Fibroblast of skin of abdomen (primary cell): Measurements from ENCODE around the gene HPSE2.
"Not testable (repeated sequence)": the region's sequence is repeated elsewhere in the genome, so short reads cannot be mapped to it uniquely, and the experiment has no call there.

Experiments used
- DNase-seq: peaks from one replicate; pipeline ENCODE4 v3.0.0-alpha.2; 2013

HPSE2 gene

GRCh38 chr10:98556061-98556460 lies 679.6 kb downstream of the HPSE2 start:
- no peak for DNase-seq

- no peak for DNase-seq
Measured at GRCh38 chr10:98555021-98555619, 680.5 kb downstream of the HPSE2 start.

GRCh38 chr10:98541561-98541960 lies 694.1 kb downstream of the HPSE2 start:
- not testable (repeated sequence) for DNase-seq

GRCh38 chr10:98539578-98539977 lies 696.1 kb downstream of the HPSE2 start:
- DNase-seq, result no peak

- no peak for DNase-seq
Measured at GRCh38 chr10:98538472-98538871, 697.2 kb downstream of the HPSE2 start.

GRCh38 chr10:98536551-98536950 lies 699.1 kb downstream of the HPSE2 start:
- peak; percentile 10 for DNase-seq

- DNase-seq, result peak; percentile 40
Measured at GRCh38 chr10:98533746-98534445, 701.8 kb downstream of the HPSE2 start.

- no peak for DNase-seq
Measured at GRCh38 chr10:98533241-98533640, 702.4 kb downstream of the HPSE2 start.

GRCh38 chr10:98528805-98529183 lies 706.9 kb downstream of the HPSE2 start:
- DNase-seq, result peak; percentile 42

- peak; percentile 71 for DNase-seq
Measured at GRCh38 chr10:98528166-98528804, 707.4 kb downstream of the HPSE2 start.

- no peak for DNase-seq
Measured at GRCh38 chr10:98525969-98526368, 709.7 kb downstream of the HPSE2 start.

GRCh38 chr10:98524124-98524523 lies 711.5 kb downstream of the HPSE2 start:
- no peak for DNase-seq

- no peak for DNase-seq
Measured at GRCh38 chr10:98519841-98520240, 715.8 kb downstream of the HPSE2 start.

- DNase-seq, result no peak
Measured at GRCh38 chr10:98517672-98518071, 718.0 kb downstream of the HPSE2 start.

- DNase-seq, result no peak
Measured at GRCh38 chr10:98516352-98516751, 719.3 kb downstream of the HPSE2 start.

- no peak for DNase-seq
Measured at GRCh38 chr10:98513704-98514103, 721.9 kb downstream of the HPSE2 start.

GRCh38 chr10:98511876-98512275 lies 723.8 kb downstream of the HPSE2 start:
- DNase-seq, result no peak

GRCh38 chr10:98510412-98510995 lies 725.1 kb downstream of the HPSE2 start:
- DNase-seq, result no peak

GRCh38 chr10:98509745-98510144 lies 725.9 kb downstream of the HPSE2 start:
- no peak for DNase-seq

- DNase-seq, result not testable (repeated sequence)
Measured at GRCh38 chr10:98502535-98502934, 733.1 kb downstream of the HPSE2 start.

- no peak for DNase-seq
Measured at GRCh38 chr10:98492763-98493162, 742.9 kb downstream of the HPSE2 start.

GRCh38 chr10:98489561-98490481 lies 745.8 kb downstream of the HPSE2 start:
- DNase-seq, result no peak
